GM21576 (cell line): ENCODE measurements around the gene FAM184B.
A peak's percentile ranks its signal among the peaks of the same experiment; 100 is the strongest.

Experiments used
- ATAC-seq: cut with Tn5 transposase; IDR thresholded peaks from one replicate; pipeline ENCODE4 v1.9.1; 2021; ENCODE audit warnings: mild to moderate bottlenecking, moderate library complexity; ENCODE audit not compliant: unreplicated experiment

Gene FAM184B

GRCh38 chr4:17781300-17782287 lies at the start of gene FAM184B:
Gene FAM184B (minus strand): TSS chr4:17781621. CDS start chr4:17781299, 322 bp downstream.
- ATAC-seq = no peak

GRCh38 chr4:17823871-17824669 lies 42.6 kb upstream of the FAM184B start:
- no peak for ATAC-seq

- ATAC-seq = peak; percentile 89
These were observed 35.6 kb upstream of the FAM184B start for GRCh38 chr4:17817027-17817426.

- ATAC-seq = no peak
These were observed 34.7 kb upstream of the FAM184B start for GRCh38 chr4:17816142-17816541.

- no peak for ATAC-seq
These were observed 32.7 kb upstream of the FAM184B start for GRCh38 chr4:17814140-17814539.

- ATAC-seq = no peak
These were observed 31.4 kb upstream of the FAM184B start for GRCh38 chr4:17812801-17813200.

GRCh38 chr4:17812125-17812524 lies 30.7 kb upstream of the FAM184B start:
- ATAC-seq = no peak

- peak; percentile 24 for ATAC-seq
These were observed 29.7 kb upstream of the FAM184B start for GRCh38 chr4:17811078-17811603.

- peak; percentile 87 for ATAC-seq
These were observed 29.0 kb upstream of the FAM184B start, which contains the start of the genes DCAF16 and NCAPG for GRCh38 chr4:17810260-17811077. Gene DCAF16 (minus strand): TSS chr4:17810757. CDS start chr4:17804141, 6,616 bp downstream. Gene NCAPG (plus strand): TSS chr4:17810979. CDS start chr4:17811078, 99 bp downstream.

- ATAC-seq = no peak
These were observed 28.2 kb upstream of the FAM184B start for GRCh38 chr4:17809667-17810066.

GRCh38 chr4:17807446-17807845 lies 26.0 kb upstream of the FAM184B start:
- ATAC-seq = no peak

GRCh38 chr4:17805580-17806155 lies 24.2 kb upstream of the FAM184B start:
- ATAC-seq = no peak

GRCh38 chr4:17797808-17798207 lies 16.4 kb upstream of the FAM184B start:
- ATAC-seq = no peak

- ATAC-seq = no peak
These were observed 13.3 kb upstream of the FAM184B start for GRCh38 chr4:17794730-17795129.

- no peak for ATAC-seq
These were observed 7.5 kb upstream of the FAM184B start for GRCh38 chr4:17788956-17789355.

- no peak for ATAC-seq
These were observed 5.9 kb upstream of the FAM184B start for GRCh38 chr4:17787315-17787714.

- peak; percentile 47 for ATAC-seq
These were observed 5.1 kb upstream of the FAM184B start for GRCh38 chr4:17786567-17786966.

- no peak for ATAC-seq
These were observed 4.4 kb upstream of the FAM184B start for GRCh38 chr4:17785858-17786257.

GRCh38 chr4:17780501-17781299 lies 721 bp downstream of the FAM184B start:
- ATAC-seq = no peak
